IPS DF 4.7 (cell line): Measurements from ENCODE around the gene AOPEP.

Experiments
- DNase-seq: peaks from one replicate; pipeline ENCODE4 v3.0.0-alpha.2; 2013; ENCODE audit warnings: low spot score; ENCODE audit errors: extremely low read depth

The AOPEP gene

GRCh38 chr9:95055851-95056551 lies 329.5 kb downstream of the AOPEP start:
- DNase-seq, result no peak

- no peak for DNase-seq
These were observed 330.6 kb downstream of the AOPEP start for GRCh38 chr9:95057101-95057500.

- no peak for DNase-seq
These were observed 331.8 kb downstream of the AOPEP start for GRCh38 chr9:95058121-95058785.

- DNase-seq, result no peak
These were observed 332.4 kb downstream of the AOPEP start for GRCh38 chr9:95058795-95059386.

GRCh38 chr9:95060234-95060633 lies 333.7 kb downstream of the AOPEP start:
- no peak for DNase-seq

GRCh38 chr9:95060916-95061315 lies 334.4 kb downstream of the AOPEP start:
- no peak for DNase-seq

GRCh38 chr9:95061916-95062595 lies 335.6 kb downstream of the AOPEP start:
- no peak for DNase-seq

GRCh38 chr9:95062596-95063065 lies 336.1 kb downstream of the AOPEP start:
- no peak for DNase-seq

- DNase-seq, result no peak
These were observed 336.8 kb downstream of the AOPEP start for GRCh38 chr9:95063300-95063699.

GRCh38 chr9:95065224-95065623 lies 338.7 kb downstream of the AOPEP start:
- DNase-seq, result no peak

- no peak for DNase-seq
These were observed 340.6 kb downstream of the AOPEP start for GRCh38 chr9:95067057-95067456.

- no peak for DNase-seq
These were observed 341.4 kb downstream of the AOPEP start for GRCh38 chr9:95067897-95068296.

- DNase-seq, result no peak
These were observed 344.1 kb downstream of the AOPEP start for GRCh38 chr9:95070549-95071021.

- DNase-seq, result no peak
These were observed 345.0 kb downstream of the AOPEP start for GRCh38 chr9:95071450-95071849.

GRCh38 chr9:95071925-95072324 lies 345.4 kb downstream of the AOPEP start:
- DNase-seq, result no peak

- DNase-seq, result peak; percentile 25
These were observed 346.6 kb downstream of the AOPEP start for GRCh38 chr9:95073042-95073607.

GRCh38 chr9:95073918-95074317 lies 347.4 kb downstream of the AOPEP start:
- no peak for DNase-seq

GRCh38 chr9:95074632-95075031 lies 348.1 kb downstream of the AOPEP start:
- no peak for DNase-seq

GRCh38 chr9:95075700-95076099 lies 349.2 kb downstream of the AOPEP start:
- no peak for DNase-seq

GRCh38 chr9:95076696-95077052 lies 350.2 kb downstream of the AOPEP start:
- DNase-seq, result no peak

GRCh38 chr9:95077053-95077765 lies 350.7 kb downstream of the AOPEP start:
- DNase-seq, result no peak
